Measurements from ENCODE around the gene ZNF197. TPM values are rescaled to one million over a fixed set of nuclear protein-coding genes. Genes with fewer than 3 reads are reported as not detected.

ZNF197 gene
- total and polyA plus RNA-seq, 2 of the 4 experiments (the other 2 are of a cell fraction), result 5.0 to 14.9 TPM

GRCh38 chr3:44648564-44649229, 23.9 kb downstream of the ZNF197 start, which contains the start of gene ZNF35 (continued):
- TF ChIP-seq NFE2L2 (IDR thresholded peaks at IDR 0.05; ENCODE audit: low read depth, low read length), result no peak

DNA sequence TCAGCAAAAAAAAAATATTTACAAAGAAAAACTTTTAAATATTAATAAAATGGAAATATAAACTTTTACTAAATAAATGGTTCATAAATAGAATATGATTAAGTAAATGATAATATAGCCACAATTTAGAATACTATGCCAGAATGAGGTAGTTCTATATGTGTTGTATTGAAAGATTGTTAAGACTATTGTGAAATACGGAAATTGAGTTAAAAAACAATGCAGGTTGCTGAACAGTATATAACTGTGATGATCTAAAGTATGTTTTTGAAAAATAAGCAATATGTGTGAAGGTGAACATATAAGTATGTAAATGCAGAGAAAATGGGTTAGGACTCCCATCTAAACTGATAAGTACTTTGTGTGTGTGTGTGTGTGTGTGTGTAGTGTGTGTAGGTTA, 24.9 kb downstream of the ZNF197 start:
- Histone ChIP-seq H4K91ac (ENCODE audit: insufficient read depth, low read depth, low read length) (no peak overlapping the region), H3K79me1 (ENCODE audit: low read depth in 1 of 2, low read length in 2 of 2) (peaks cover 6 to 22% of the 10 kb centered on the region in 2 experiments; a peak in 3 of 4 replicates), H2AK9ac (replicated peaks; ENCODE audit: low read depth, low read length, poor library complexity) (no peak overlapping the region), H3K4me1 (ENCODE audit: control insufficient read depth, insufficient read depth, low read length) (no peaks in the 10 kb centered on the region; the same call in 1 of the 2 replicates), H4K8ac (ENCODE audit: low read depth in 2 of 2, low read length in 2 of 2) (no peak overlapping the region), H3K4ac (ENCODE audit: low read depth, low read length) (no peak overlapping the region), H4K20me1 (ENCODE audit: insufficient read depth, low read length) (no peaks in the 10 kb centered on the region), H2BK20ac (ENCODE audit: low read depth, low read length) (no peak overlapping the region), H2AFZ (replicated peaks; ENCODE audit: low read length, poor library complexity) (no peak overlapping the region), H3K4me2 (ENCODE audit: low read depth, low read length) (no peak overlapping the region), H3K9me3 (ENCODE audit: control insufficient read depth, insufficient read depth, low read length) (peaks cover 2% of the 10 kb centered on the region), H3K9ac (ENCODE audit: low read depth, low read length) (no peak overlapping the region), H3K14ac (replicated peaks; ENCODE audit: low read depth, low read length) (no peak overlapping the region), H3K4me3 (ENCODE audit: insufficient read depth, low read depth, low read length) (no peak overlapping the region), H2AK5ac (ENCODE audit: low read depth, low read length) (no peak overlapping the region), H2BK5ac (ENCODE audit: low read depth, low read length, poor library complexity, severe bottlenecking) (no peak overlapping the region), H2BK120ac (ENCODE audit: low read depth, low read length) (no peak overlapping the region), H3K23ac (ENCODE audit: low read depth, low read length) (no peak overlapping the region), H3K9me1 (ENCODE audit: insufficient read depth, low read length) (no peaks in the 10 kb centered on the region), H4K5ac (ENCODE audit: low read depth, low read length) (no peak overlapping the region), H3K56ac (ENCODE audit: extremely low read depth, insufficient read depth, low read length) (no peak overlapping the region), H3K36me3 (ENCODE audit: control insufficient read depth, insufficient read depth, low read length) (peaks cover 32% of the 10 kb centered on the region), H2BK15ac (ENCODE audit: low read depth, low read length) (no peak overlapping the region), H3K18ac (ENCODE audit: low read depth, low read length) (no peak overlapping the region), H3K27ac (ENCODE audit: insufficient read depth, low read length) (no peak overlapping the region), H3K27me3 (ENCODE audit: control insufficient read depth, insufficient read depth, low read length) (no peaks in the 10 kb centered on the region)
- no peak for TF ChIP-seq BHLHE40 (IDR thresholded peaks at IDR 0.05; ENCODE audit: low read depth, low read length)
- TF ChIP-seq MAZ (IDR thresholded peaks at IDR 0.05; ENCODE audit: borderline replicate concordance, low read depth, low read length), result no peak
- TF ChIP-seq CHD1 (IDR thresholded peaks at IDR 0.05; ENCODE audit: low read depth, low read length), result no peak
- TF ChIP-seq SMC3 (IDR thresholded peaks at IDR 0.05; ENCODE audit: low read depth, low read length), result no peak
- TF ChIP-seq CEBPB (IDR thresholded peaks at IDR 0.05; ENCODE audit: low read depth, low read length), result peak; percentile 60; the same call in 1 of the 2 replicates
- no peak for TF ChIP-seq MAFK (IDR thresholded peaks at IDR 0.05; ENCODE audit: low read depth, low read length)
- ATAC-seq (ENCODE audit: low read depth), result no peak
- WGBS, 2 experiments (ENCODE audit: extremely low coverage in 2 of 2, insufficient read length in 1 of 2), result no CpG with 5 or more reads among the region's 1 CpG
- in situ Hi-C loops (cut with MboI; ENCODE audit: low sequenced_read_pairs) (loop anchor here (25.0 kb wide), 1 partner anchor 312 kb away; the partner anchor contains the start of gene TCAIM), dilution Hi-C loops (cut with HindIII; ENCODE audit: low sequenced_read_pairs, unreplicated experiment) (no loop called here), intact Hi-C loops (cut with micrococcal nuclease) (loop anchor here (10.0 kb wide), 1 partner anchor 265 kb away; no protein-coding TSS in a partner anchor)
- POLR2A ChIA-PET (ENCODE audit: unreplicated experiment), result no interaction called here
- DNase-seq, result no peak
- BruUV-seq (replicated peaks), result no TSS peak
- CTCF ChIA-PET, result no interaction called here
